GM13977 (cell line): Measurements from ENCODE around the gene PIPOX.
"Not testable (repeated sequence)": the region's sequence is repeated elsewhere in the genome, so short reads cannot be mapped to it uniquely, and the experiment has no call there.

ENCODE experiments used
- DNase-seq: peaks from one replicate; pipeline ENCODE4 v3.0.0; 2012; ENCODE audit warnings: low spot score
- CTCF ChIP-seq: IDR thresholded peaks from 2 replicates; pipeline ENCODE4 v1.5.1; 2012; ENCODE audit warnings: mild to moderate bottlenecking, control low read depth; ENCODE audit not compliant: insufficient read depth; ENCODE audit errors: extremely low read depth, missing control alignments
- in situ Hi-C: fragments of 300-500 bp; cut with MboI; formaldehyde crosslinking; loops from one replicate; pipeline ENCODE4 v1.12.0; 2022; ENCODE audit warnings: low sequenced_read_pairs, low pct_unique_long_range_greater_than_20kb, mixed read lengths, inconsistent platforms; ENCODE audit not compliant: unreplicated experiment

PIPOX gene

GRCh38 chr17:29080965-29081364 lies 38.0 kb downstream of the PIPOX start:
- TF ChIP-seq CTCF, result no peak
- no peak for DNase-seq
- in situ Hi-C loops, result no loop called here

GRCh38 chr17:29084541-29085146 lies 41.7 kb downstream of the PIPOX start:
- no peak for TF ChIP-seq CTCF
- in situ Hi-C loops, result no loop called here
- no peak for DNase-seq

- TF ChIP-seq CTCF, result no peak
- in situ Hi-C loops, result no loop called here
- no peak for DNase-seq
Measured at GRCh38 chr17:29085223-29085622, 42.3 kb downstream of the PIPOX start.

- DNase-seq, result no peak
- in situ Hi-C loops, result no loop called here
- no peak for TF ChIP-seq CTCF
Measured at GRCh38 chr17:29086628-29087332, 43.8 kb downstream of the PIPOX start.

- in situ Hi-C loops, DNase-seq: not testable (repeated sequence)
Measured at GRCh38 chr17:29088782-29089181, 45.8 kb downstream of the PIPOX start.

GRCh38 chr17:29089601-29090044 lies 46.7 kb downstream of the PIPOX start:
- DNase-seq, result no peak
- TF ChIP-seq CTCF, result no peak
- in situ Hi-C loops, result no loop called here

GRCh38 chr17:29090108-29090507 lies 47.2 kb downstream of the PIPOX start:
- TF ChIP-seq CTCF, result no peak
- in situ Hi-C loops, result no loop called here
- no peak for DNase-seq
